HEK293 (cell line): ENCODE data around the gene STIM1.

Experiments used
- CTCF ChIA-PET: fragments of 350-600 bp; formaldehyde crosslinking; extraction: SDS; loops from one replicate; lab custom pipeline; 2021; ENCODE audit warnings: antibody characterized with exemption; lab: Yijun Ruan, JAX
- POLR2A ChIA-PET: fragments of 300-600 bp; formaldehyde crosslinking; extraction: SDS; loops from one replicate; lab custom pipeline; 2020; ENCODE audit warnings: antibody characterized with exemption, inconsistent platforms; lab: Yijun Ruan, JAX
- H3K27ac ChIP-seq: fragments of 200-500 bp; sonication (Bioruptor generic); 2 replicates; pipeline ENCODE4 v1.5.1; 2014; ENCODE audit warnings: low read depth, low read length, control low read depth, inconsistent platforms; ENCODE audit errors: extremely low read depth
- H3K36me3 ChIP-seq, 2 experiments: fragments of 200-500 bp in 1 of 2; sonication (Bioruptor generic) in 1 of 2; 1 replicate in 1 of 2; 2 replicates in 1 of 2; pipeline ENCODE4 v1.5.1; 2014 to 2017; ENCODE audit warnings: inconsistent platforms in 2 of 2, low read length in 2 of 2; ENCODE audit not compliant: control insufficient read depth in 2 of 2, insufficient read depth in 1 of 2
- H3K4me1 ChIP-seq: fragments of 200-500 bp; sonication (Bioruptor generic); 2 replicates; pipeline ENCODE4 v1.5.1; 2014; ENCODE audit warnings: mild to moderate bottlenecking, low read length, inconsistent platforms; ENCODE audit not compliant: control insufficient read depth, insufficient read depth
- H3K4me3 ChIP-seq: 2 replicates; pipeline ENCODE4 v1.5.1; 2011; ENCODE audit warnings: low read depth, mild to moderate bottlenecking, control low read depth, low read length, moderate library complexity
- H3K9me3 ChIP-seq: fragments of 200-500 bp; sonication (Bioruptor generic); 2 replicates; pipeline ENCODE4 v1.5.1; 2014; ENCODE audit warnings: low read depth, low read length, inconsistent platforms; ENCODE audit not compliant: control insufficient read depth, insufficient read depth
- PRDM4 ChIP-seq: fragments of 450-650 bp; formaldehyde crosslinking; IDR thresholded peaks from 2 replicates; pipeline ENCODE4 v1.5.1; 2017; ENCODE audit warnings: missing biosample characterization, missing genetic modification characterization
- SP7 ChIP-seq: fragments of 450-650 bp; formaldehyde crosslinking; IDR thresholded peaks from 2 replicates; pipeline ENCODE4 v1.5.1; 2016; ENCODE audit warnings: missing biosample characterization, missing genetic modification characterization
- YY2 ChIP-seq: fragments of 450-650 bp; formaldehyde crosslinking; IDR thresholded peaks from 2 replicates; pipeline ENCODE4 v1.5.1; 2016; ENCODE audit warnings: missing biosample characterization, missing genetic modification characterization
- ZBTB11 ChIP-seq: fragments of 450-650 bp; formaldehyde crosslinking; conservative IDR thresholded peaks from 2 replicates; pipeline ENCODE4 v1.5.1; 2016; ENCODE audit warnings: low read depth, missing biosample characterization, missing genetic modification characterization
- ZIC2 ChIP-seq: fragments of 450-650 bp; formaldehyde crosslinking; IDR thresholded peaks from 2 replicates; pipeline ENCODE4 v1.5.1; 2016; ENCODE audit warnings: missing biosample characterization, missing genetic modification characterization
- ZNF184 ChIP-seq: fragments of 450-650 bp; IDR thresholded peaks from 2 replicates; pipeline ENCODE4 v1.5.1; 2018; ENCODE audit warnings: missing biosample characterization, mild to moderate bottlenecking, missing genetic modification characterization
- ZNF292 ChIP-seq: fragments of 450-650 bp; formaldehyde crosslinking; IDR thresholded peaks from 2 replicates; pipeline ENCODE4 v1.5.1; 2016; ENCODE audit warnings: low read depth, missing biosample characterization, missing genetic modification characterization, borderline replicate concordance
- ZNF404 ChIP-seq: fragments of 450-650 bp; formaldehyde crosslinking; IDR thresholded peaks from 2 replicates; pipeline ENCODE4 v1.5.1; 2017; ENCODE audit warnings: missing biosample characterization, missing genetic modification characterization
- ZNF549 ChIP-seq: fragments of 450-650 bp; IDR thresholded peaks from 2 replicates; pipeline ENCODE4 v1.5.1; 2018; ENCODE audit warnings: missing biosample characterization, missing genetic modification characterization, mild to moderate bottlenecking, inconsistent platforms, moderate library complexity
- ZNF555 ChIP-seq: fragments of 450-650 bp; formaldehyde crosslinking; conservative IDR thresholded peaks from 2 replicates; pipeline ENCODE4 v1.5.1; 2017; ENCODE audit warnings: missing biosample characterization, mild to moderate bottlenecking, missing genetic modification characterization, inconsistent platforms
- ZNF571 ChIP-seq: fragments of 450-650 bp; formaldehyde crosslinking; IDR thresholded peaks from 2 replicates; pipeline ENCODE4 v1.5.0; 2017; ENCODE audit warnings: missing biosample characterization, missing genetic modification characterization
- ZNF654 ChIP-seq: fragments of 450-650 bp; formaldehyde crosslinking; IDR thresholded peaks from 2 replicates; pipeline ENCODE4 v1.5.1; 2016; ENCODE audit warnings: low read depth, missing biosample characterization, missing genetic modification characterization
- ZNF677 ChIP-seq: fragments of 450-650 bp; IDR thresholded peaks from 2 replicates; pipeline ENCODE4 v1.5.0; 2018; ENCODE audit warnings: missing biosample characterization, mild to moderate bottlenecking, missing genetic modification characterization, moderate library complexity
- ZNF785 ChIP-seq: fragments of 450-650 bp; formaldehyde crosslinking; IDR thresholded peaks from 2 replicates; pipeline ENCODE4 v1.5.1; 2016; ENCODE audit warnings: missing biosample characterization, missing genetic modification characterization
- ZNF837 ChIP-seq: fragments of 450-650 bp; formaldehyde crosslinking; IDR thresholded peaks from 2 replicates; pipeline ENCODE4 v1.5.1; 2016; ENCODE audit warnings: missing biosample characterization, missing genetic modification characterization
- TF ChIP-seq, protein P1 (sequence below): fragments of 450-650 bp; formaldehyde crosslinking; IDR thresholded peaks from 2 replicates; pipeline ENCODE4 v1.5.1; 2016; ENCODE audit warnings: missing biosample characterization, missing genetic modification characterization
- TF ChIP-seq, protein P2 (sequence below): fragments of 450-650 bp; formaldehyde crosslinking; IDR thresholded peaks from 2 replicates; pipeline ENCODE4 v1.5.1; 2016; ENCODE audit warnings: missing biosample characterization, missing genetic modification characterization, low read depth

Gene STIM1

GRCh38 chr11:4017129-4017528 is 161.7 kb downstream of the STIM1 start (continued):
- TF ChIP-seq ZNF571 = no peak
- TF ChIP-seq ZNF837 (tag by site-specific recombination) = no peak
- no peak for TF ChIP-seq ZNF404 (tag by site-specific recombination)
- no peak for TF ChIP-seq ZNF184 (tag by site-specific recombination)
- TF ChIP-seq, protein P1, sequence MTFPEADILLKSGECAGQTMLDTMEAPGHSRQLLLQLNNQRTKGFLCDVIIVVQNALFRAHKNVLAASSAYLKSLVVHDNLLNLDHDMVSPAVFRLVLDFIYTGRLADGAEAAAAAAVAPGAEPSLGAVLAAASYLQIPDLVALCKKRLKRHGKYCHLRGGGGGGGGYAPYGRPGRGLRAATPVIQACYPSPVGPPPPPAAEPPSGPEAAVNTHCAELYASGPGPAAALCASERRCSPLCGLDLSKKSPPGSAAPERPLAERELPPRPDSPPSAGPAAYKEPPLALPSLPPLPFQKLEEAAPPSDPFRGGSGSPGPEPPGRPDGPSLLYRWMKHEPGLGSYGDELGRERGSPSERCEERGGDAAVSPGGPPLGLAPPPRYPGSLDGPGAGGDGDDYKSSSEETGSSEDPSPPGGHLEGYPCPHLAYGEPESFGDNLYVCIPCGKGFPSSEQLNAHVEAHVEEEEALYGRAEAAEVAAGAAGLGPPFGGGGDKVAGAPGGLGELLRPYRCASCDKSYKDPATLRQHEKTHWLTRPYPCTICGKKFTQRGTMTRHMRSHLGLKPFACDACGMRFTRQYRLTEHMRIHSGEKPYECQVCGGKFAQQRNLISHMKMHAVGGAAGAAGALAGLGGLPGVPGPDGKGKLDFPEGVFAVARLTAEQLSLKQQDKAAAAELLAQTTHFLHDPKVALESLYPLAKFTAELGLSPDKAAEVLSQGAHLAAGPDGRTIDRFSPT = no peak

GRCh38 chr11:4018641-4019040 is 163.2 kb downstream of the STIM1 start:
- CTCF ChIA-PET = no interaction called here
- Histone ChIP-seq H3K36me3 (peaks cover 0 to 1% of the 10 kb centered on the region in 2 experiments; a peak in 1 of 3 replicates), H3K4me1 (no peaks in the 10 kb centered on the region)
- 0 out of 2 replicates have a peak, but pooled peaks have one; percentile 9 for TF ChIP-seq ZIC2 (tag by site-specific recombination)
- TF ChIP-seq SP7 (tag by site-specific recombination) = no peak
- TF ChIP-seq ZNF677 = no peak
- TF ChIP-seq, protein P2, sequence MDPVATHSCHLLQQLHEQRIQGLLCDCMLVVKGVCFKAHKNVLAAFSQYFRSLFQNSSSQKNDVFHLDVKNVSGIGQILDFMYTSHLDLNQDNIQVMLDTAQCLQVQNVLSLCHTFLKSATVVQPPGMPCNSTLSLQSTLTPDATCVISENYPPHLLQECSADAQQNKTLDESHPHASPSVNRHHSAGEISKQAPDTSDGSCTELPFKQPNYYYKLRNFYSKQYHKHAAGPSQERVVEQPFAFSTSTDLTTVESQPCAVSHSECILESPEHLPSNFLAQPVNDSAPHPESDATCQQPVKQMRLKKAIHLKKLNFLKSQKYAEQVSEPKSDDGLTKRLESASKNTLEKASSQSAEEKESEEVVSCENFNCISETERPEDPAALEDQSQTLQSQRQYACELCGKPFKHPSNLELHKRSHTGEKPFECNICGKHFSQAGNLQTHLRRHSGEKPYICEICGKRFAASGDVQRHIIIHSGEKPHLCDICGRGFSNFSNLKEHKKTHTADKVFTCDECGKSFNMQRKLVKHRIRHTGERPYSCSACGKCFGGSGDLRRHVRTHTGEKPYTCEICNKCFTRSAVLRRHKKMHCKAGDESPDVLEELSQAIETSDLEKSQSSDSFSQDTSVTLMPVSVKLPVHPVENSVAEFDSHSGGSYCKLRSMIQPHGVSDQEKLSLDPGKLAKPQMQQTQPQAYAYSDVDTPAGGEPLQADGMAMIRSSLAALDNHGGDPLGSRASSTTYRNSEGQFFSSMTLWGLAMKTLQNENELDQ (tag by site-specific recombination) = no peak
- TF ChIP-seq, all 188 proteins: peak for 1
- POLR2A ChIA-PET = no interaction called here
- Histone ChIP-seq H3K27ac (no peak overlapping the region), H3K4me3 (no peak overlapping the region), H3K9me3 (no peaks in the 10 kb centered on the region)

DNA sequence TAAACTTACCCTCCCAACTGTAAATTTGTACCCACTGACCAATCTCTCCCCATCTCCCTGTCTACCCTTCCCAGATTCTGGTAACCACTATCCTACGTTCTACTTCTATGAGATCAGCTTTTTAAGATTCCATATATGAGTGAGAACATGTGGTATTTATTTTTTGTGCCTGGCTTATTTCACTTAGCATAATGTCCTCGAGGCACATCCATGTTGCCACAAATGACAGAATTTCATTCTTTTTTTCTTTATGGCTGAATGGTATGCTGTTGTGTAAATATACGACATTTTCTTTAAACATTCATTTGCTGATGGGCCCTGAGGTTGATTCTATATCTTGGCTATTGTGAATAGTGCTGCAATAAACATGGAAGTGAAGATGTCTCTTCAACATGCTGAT is 164.4 kb downstream of the STIM1 start:
- ChIA-PET POLR2A (no interaction called here), CTCF (no interaction called here)
- Histone ChIP-seq H3K27ac (no peak overlapping the region), H3K36me3 (peaks cover 0 to 6% of the 10 kb centered on the region in 2 experiments; a peak in 1 of 3 replicates), H3K4me3 (no peak overlapping the region), H3K9me3 (no peaks in the 10 kb centered on the region), H3K4me1 (no peaks in the 10 kb centered on the region)
- TF ChIP-seq ZBTB11 (tag by site-specific recombination) = no peak
- TF ChIP-seq ZNF549 (tag by site-specific recombination) = no peak
- no peak for TF ChIP-seq ZNF555 (tag by site-specific recombination)
- TF ChIP-seq PRDM4 (tag by site-specific recombination) = no peak
- TF ChIP-seq ZNF292 (tag by site-specific recombination) = no peak
- no peak for TF ChIP-seq ZNF785
- no peak for TF ChIP-seq ZNF654
- no peak for TF ChIP-seq YY2
